Measurements from ENCODE around the gene NLK.

DNA sequence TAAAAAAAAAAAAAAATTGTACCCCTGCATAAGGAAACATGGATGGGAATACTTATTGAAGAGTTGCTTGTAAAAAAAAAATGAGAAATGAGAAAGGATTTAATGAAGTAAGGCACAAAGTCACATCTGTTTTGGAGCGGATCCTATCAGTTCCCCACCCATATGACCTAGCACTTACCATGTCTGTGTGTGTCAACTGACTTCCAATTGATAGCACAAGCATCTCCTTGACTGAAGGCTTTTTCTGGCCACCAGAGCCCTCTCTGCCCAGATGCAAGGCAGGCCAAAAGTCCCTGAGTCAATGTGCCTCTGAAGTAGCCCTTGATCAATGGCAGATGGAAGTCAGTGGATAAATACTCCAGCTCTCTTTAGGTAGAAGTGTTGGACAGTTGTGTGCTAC is 13.4 kb upstream of the NLK start:
- TF ChIP-seq, protein P1, sequence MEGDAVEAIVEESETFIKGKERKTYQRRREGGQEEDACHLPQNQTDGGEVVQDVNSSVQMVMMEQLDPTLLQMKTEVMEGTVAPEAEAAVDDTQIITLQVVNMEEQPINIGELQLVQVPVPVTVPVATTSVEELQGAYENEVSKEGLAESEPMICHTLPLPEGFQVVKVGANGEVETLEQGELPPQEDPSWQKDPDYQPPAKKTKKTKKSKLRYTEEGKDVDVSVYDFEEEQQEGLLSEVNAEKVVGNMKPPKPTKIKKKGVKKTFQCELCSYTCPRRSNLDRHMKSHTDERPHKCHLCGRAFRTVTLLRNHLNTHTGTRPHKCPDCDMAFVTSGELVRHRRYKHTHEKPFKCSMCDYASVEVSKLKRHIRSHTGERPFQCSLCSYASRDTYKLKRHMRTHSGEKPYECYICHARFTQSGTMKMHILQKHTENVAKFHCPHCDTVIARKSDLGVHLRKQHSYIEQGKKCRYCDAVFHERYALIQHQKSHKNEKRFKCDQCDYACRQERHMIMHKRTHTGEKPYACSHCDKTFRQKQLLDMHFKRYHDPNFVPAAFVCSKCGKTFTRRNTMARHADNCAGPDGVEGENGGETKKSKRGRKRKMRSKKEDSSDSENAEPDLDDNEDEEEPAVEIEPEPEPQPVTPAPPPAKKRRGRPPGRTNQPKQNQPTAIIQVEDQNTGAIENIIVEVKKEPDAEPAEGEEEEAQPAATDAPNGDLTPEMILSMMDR (IDR thresholded peaks at IDR 0.05) = no peak
- TF ChIP-seq POLR2AphosphoS5 (IDR thresholded peaks at IDR 0.05) = no peak
- no peak for TF ChIP-seq POLR2A (IDR thresholded peaks at IDR 0.05)
- no peak for TF ChIP-seq EP300 (IDR thresholded peaks at IDR 0.05)

All from upper lobe of left lung (tissue), 4 donors.